Measurements from ENCODE around the gene PLCH1. TPM values are rescaled to one million over a fixed set of nuclear protein-coding genes. Genes with fewer than 3 reads are reported as not detected.

The PLCH1 gene
- total RNA-seq, 4 donors from 2014 or later: 0.68 to 1.2 (median 0.87) TPM

- no peak for DNase-seq (ENCODE audit: low spot score in 2 of 2)
- no peaks in the 10 kb centered on the region for H3K27me3 ChIP-seq
- WGBS: 86% methylated on average over 5 of the region's 5 CpGs
- TF ChIP-seq CTCF (IDR thresholded peaks at IDR 0.05) (no peak), EP300 (IDR thresholded peaks at IDR 0.05) (no peak), POLR2AphosphoS5 (IDR thresholded peaks at IDR 0.05) (no peak), POLR2A (IDR thresholded peaks at IDR 0.05) (no peak)
- H3K27ac ChIP-seq: no peak overlapping the region
- no peaks in the 10 kb centered on the region for H3K36me3 ChIP-seq
- no peaks in the 10 kb centered on the region for H3K4me1 ChIP-seq
- H3K9me3 ChIP-seq: no peaks in the 10 kb centered on the region
- no peak overlapping the region for H3K4me3 ChIP-seq
Observed at GRCh38 chr3:155502630-155503029, 242.2 kb downstream of the PLCH1 start.

- DNase-seq (ENCODE audit: low spot score in 2 of 2): no peak
- H3K9me3 ChIP-seq: no peaks in the 10 kb centered on the region
- no peaks in the 10 kb centered on the region for H3K4me1 ChIP-seq
- H3K4me3 ChIP-seq: no peak overlapping the region
- WGBS: 60% methylated on average over 4 of the region's 4 CpGs
- no peaks in the 10 kb centered on the region for H3K27me3 ChIP-seq
- no peak for TF ChIP-seq EP300 (IDR thresholded peaks at IDR 0.05)
- TF ChIP-seq POLR2AphosphoS5 (IDR thresholded peaks at IDR 0.05): no peak
- TF ChIP-seq CTCF (IDR thresholded peaks at IDR 0.05): no peak
- no peak for TF ChIP-seq POLR2A (IDR thresholded peaks at IDR 0.05)
- H3K27ac ChIP-seq: no peak overlapping the region
- H3K36me3 ChIP-seq: no peaks in the 10 kb centered on the region
Observed at GRCh38 chr3:155500194-155500818, 244.6 kb downstream of the PLCH1 start.

GRCh38 chr3:155497930-155498647 lies 246.8 kb downstream of the PLCH1 start:
- DNase-seq (ENCODE audit: low spot score in 2 of 2): no peak
- H3K4me1 ChIP-seq: no peaks in the 10 kb centered on the region
- no peaks in the 10 kb centered on the region for H3K9me3 ChIP-seq
- no peak for TF ChIP-seq CTCF (IDR thresholded peaks at IDR 0.05)
- no peak for TF ChIP-seq POLR2A (IDR thresholded peaks at IDR 0.05)
- no peak for TF ChIP-seq POLR2AphosphoS5 (IDR thresholded peaks at IDR 0.05)
- TF ChIP-seq EP300 (IDR thresholded peaks at IDR 0.05): no peak
- no peaks in the 10 kb centered on the region for H3K27me3 ChIP-seq
- no peaks in the 10 kb centered on the region for H3K36me3 ChIP-seq
- WGBS: 83% methylated on average over 5 of the region's 5 CpGs
- H3K27ac ChIP-seq: no peak overlapping the region
- no peak overlapping the region for H3K4me3 ChIP-seq

GRCh38 chr3:155496206-155496605 lies 248.7 kb downstream of the PLCH1 start:
- H3K4me3 ChIP-seq: no peak overlapping the region

More at GRCh38 chr3:155496206-155496605, 248.7 kb downstream of the PLCH1 start:
- Histone ChIP-seq H3K9me3 (no peaks in the 10 kb centered on the region), H3K4me1 (no peaks in the 10 kb centered on the region), H3K27me3 (no peaks in the 10 kb centered on the region), H3K27ac (no peak overlapping the region), H3K36me3 (no peaks in the 10 kb centered on the region)
- no peak for DNase-seq (ENCODE audit: low spot score in 2 of 2)
- no peak for TF ChIP-seq CTCF (IDR thresholded peaks at IDR 0.05)
- no peak for TF ChIP-seq POLR2A (IDR thresholded peaks at IDR 0.05)
- TF ChIP-seq EP300 (IDR thresholded peaks at IDR 0.05): no peak
- no peak for TF ChIP-seq POLR2AphosphoS5 (IDR thresholded peaks at IDR 0.05)
